GM18907 (cell line): ENCODE data around the gene C20orf141.

ENCODE experiments used
- ATAC-seq: cut with Tn5 transposase; IDR thresholded peaks from one replicate; pipeline ENCODE4 v1.9.1; 2021; ENCODE audit warnings: mild to moderate bottlenecking, moderate library complexity; ENCODE audit not compliant: unreplicated experiment

C20orf141 gene

GRCh38 chr20:2846698-2847097 is 31.9 kb downstream of the C20orf141 start:
- ATAC-seq: no peak

GRCh38 chr20:2847802-2848201 is 33.0 kb downstream of the C20orf141 start:
- ATAC-seq: no peak

DNA sequence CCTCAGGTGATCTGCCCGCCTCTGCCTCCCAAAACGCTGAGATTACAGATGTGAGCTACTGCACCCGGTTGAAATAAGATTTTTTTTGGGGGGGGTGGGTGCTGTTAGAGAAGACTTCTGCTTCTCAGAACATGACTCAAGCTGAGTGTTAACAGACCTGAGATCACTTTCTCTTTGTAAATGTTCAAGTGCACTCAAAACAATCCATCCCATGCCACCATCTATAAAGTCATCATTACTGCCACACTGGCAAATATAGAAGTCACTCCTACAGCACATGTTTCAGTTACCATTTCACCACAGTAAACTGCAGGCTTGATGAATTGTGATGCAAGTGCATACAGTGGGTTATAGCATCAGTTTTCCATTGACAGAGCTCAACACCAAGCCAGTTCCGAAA is 34.7 kb downstream of the C20orf141 start:
- no peak for ATAC-seq

DNA sequence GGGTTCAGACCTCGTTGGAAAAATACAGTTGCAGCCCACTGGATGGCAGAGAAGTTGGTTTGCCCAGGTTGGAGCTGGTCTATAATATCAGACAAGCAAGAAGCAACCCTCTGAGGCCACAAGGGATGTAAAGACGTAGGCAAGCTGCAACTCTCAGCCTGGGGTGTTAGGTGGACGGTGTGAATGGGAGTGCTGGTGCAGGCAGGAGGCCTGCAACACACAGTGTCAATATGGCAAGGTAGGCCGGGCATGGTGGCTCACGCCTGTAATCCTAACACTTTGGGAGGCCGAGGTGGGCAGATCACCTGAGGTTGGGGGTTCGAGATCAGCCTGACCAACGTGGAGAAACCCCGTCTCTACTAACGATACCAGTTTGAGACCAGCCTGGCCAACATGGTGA is 36.3 kb downstream of the C20orf141 start:
- no peak for ATAC-seq

DNA sequence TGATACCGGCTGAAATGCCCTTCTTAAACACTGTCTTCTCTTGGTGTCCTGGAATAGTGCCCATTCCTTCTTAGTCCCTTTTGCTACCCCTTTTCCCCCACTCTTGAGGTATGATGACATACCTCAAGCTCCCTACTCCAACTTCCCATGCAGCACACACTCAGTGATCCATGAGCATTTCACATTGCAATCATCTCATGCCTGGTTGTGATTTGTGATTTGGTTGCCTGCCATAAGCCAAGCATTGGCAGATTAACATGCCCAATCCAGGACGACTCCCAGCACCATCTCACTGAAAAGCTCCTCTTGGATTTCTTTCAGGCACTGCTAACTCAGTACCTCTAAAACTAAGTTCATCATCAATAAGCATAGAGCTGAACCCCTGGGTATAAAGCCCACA is 43.8 kb downstream of the C20orf141 start:
- ATAC-seq: no peak

DNA sequence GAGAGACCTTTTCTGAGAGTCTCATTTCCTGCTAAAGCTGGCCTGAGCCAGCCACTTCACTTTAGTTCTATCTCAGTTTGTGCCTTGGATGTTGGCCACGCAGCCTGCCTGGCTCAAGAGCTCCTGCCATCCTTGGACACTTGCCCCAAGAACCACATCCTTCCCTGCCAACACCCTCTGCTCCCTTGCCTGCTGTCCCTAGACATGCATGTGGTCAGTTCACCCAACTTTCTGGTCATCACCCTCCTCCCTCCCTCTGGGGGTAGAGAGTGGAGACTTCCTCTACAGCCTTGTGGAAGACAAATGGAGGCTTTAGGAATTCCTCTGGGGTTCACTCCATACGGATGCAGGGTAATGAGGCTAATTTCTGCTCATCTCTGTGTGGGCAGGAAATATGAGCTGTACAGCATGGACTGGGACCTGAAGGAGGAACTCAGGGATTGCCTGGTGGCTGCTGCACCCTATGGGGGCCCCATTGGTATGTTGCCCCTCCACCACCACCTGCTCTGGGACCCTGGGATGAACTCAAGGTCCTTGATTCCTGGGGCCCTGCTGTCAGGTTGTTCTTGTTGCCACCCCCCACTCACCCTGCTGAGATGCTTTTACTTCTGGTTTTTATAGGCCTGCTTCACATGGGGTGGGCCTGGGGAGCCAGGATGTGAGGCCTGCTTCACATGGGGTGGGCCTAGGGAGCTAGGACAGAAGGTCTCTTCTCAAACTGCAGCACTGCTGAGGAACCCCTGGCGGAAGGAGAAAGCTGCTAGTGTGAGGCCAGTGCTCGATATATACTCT is 44.7 kb downstream of the C20orf141 start:
- no peak for ATAC-seq

DNA sequence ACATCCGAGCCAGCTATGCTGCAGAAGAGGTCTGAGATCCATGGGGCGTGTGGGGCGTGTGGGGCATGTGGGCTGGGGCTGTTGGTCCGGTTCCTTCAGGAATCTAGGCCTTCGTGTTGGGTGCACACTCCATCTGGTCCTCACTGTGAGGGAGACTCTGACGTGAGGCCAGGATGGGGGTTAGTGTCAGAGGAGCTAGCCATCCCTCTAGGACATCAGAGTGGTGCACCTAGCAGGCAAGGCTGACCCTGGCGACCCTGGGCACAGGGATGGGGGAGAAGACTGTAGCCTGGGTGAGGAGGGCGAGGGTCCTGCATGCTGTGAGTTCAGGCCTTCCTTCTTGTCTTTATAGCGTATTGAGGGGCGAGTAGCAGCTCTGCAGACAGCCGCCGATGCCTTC is 49.8 kb downstream of the C20orf141 start:
- ATAC-seq: no peak

DNA sequence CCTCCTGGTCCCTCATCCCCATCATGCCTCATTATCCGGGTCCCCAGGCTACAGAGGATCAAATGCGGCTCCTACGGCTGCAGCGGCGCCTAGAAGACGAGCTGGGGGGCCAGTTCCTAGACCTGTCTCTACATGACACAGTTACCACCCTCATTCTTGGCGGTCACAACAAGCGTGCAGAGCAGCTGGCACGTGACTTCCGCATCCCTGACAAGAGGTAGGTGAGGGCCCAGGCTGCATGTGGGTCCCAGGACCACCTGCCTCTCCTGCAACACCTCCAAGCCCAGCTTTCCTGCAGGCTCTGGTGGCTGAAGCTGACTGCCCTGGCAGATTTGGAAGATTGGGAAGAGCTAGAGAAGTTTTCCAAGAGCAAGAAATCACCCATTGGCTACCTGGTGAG is 50.3 kb downstream of the C20orf141 start:
- no peak for ATAC-seq
